HepG2 (cell line): ENCODE results near the gene SEC24A. TPM values are rescaled to one million over a fixed set of nuclear protein-coding genes. Genes with fewer than 3 reads are reported as not detected.
A peak's percentile ranks its signal among the peaks of the same experiment; 100 is the strongest.

Experiments
- ATAC-seq: fragments of 200-7000 bp; cut with Tn5 transposase; 3 replicates; pipeline ENCODE4 v1.9.1; 2020; ENCODE audit warnings: mild to moderate bottlenecking, moderate library complexity
- BruUV-seq: library from RNA; stranded (reverse); fragments of 400-500 nt; replicated peaks from 2 replicates; lab custom pipeline; 2021; lab: Mats Ljungman, UMichigan
- CTCF ChIA-PET: fragments of 300-600 bp; formaldehyde crosslinking; extraction: SDS; loops from one replicate; lab custom pipeline; 2021; ENCODE audit warnings: low total read pairs, inconsistent platforms, low intra/inter-chr PET ratio; lab: Yijun Ruan, JAX
- POLR2A ChIA-PET: fragments of 350-600 bp; sonication (Branson Sonifier 250); formaldehyde crosslinking; loops from one replicate; lab custom pipeline; 2020; ENCODE audit warnings: antibody characterized with exemption, inconsistent platforms; lab: Yijun Ruan, JAX
- DNase-seq: peaks from one replicate; pipeline ENCODE4 v3.0.0-alpha.2; 2015; ENCODE audit warnings: low spot score
- FAIRE-seq: peaks from 3 replicates; lab custom pipeline; 2011; peaks lifted over from hg19 to GRCh38; lab: Jason Lieb, UNC
- H2AFZ ChIP-seq: one replicate; pipeline ENCODE4 v1.6.1; 2011; ENCODE audit warnings: low read length, inconsistent platforms
- H3K27ac ChIP-seq: fragments of 300-600 bp; 3 replicates; pipeline ENCODE4 v1.8.0; 2011; ENCODE audit warnings: mixed run types, mild to moderate bottlenecking, mixed read lengths, low read length, inconsistent platforms; ENCODE audit not compliant: insufficient read depth; ENCODE audit errors: extremely low read length
- H3K27me3 ChIP-seq, 2 experiments: fragments of 200-600 bp in 1 of 2; 2 replicates in 1 of 2; 3 replicates in 1 of 2; pipeline versions ENCODE4 v1.6.0 to v1.8.0; 2011; ENCODE audit warnings: low read length in 2 of 2, mild to moderate bottlenecking in 2 of 2, moderate library complexity in 2 of 2, inconsistent platforms in 1 of 2; ENCODE audit not compliant: insufficient read depth in 2 of 2, control insufficient read depth in 1 of 2
- H3K36me3 ChIP-seq, 2 experiments: fragments of 200-600 bp in 1 of 2; replicated peaks in 1 of 2; 2 replicates in 1 of 2; 3 replicates in 1 of 2; pipeline versions ENCODE4 v1.5.1 to v1.8.0; 2011; ENCODE audit warnings: low read length in 2 of 2, inconsistent platforms in 1 of 2; ENCODE audit not compliant: insufficient read depth in 2 of 2, control insufficient read depth in 1 of 2
- H3K4me1 ChIP-seq: 2 replicates; pipeline ENCODE4 v1.5.1; 2012; ENCODE audit warnings: low read length, inconsistent platforms; ENCODE audit not compliant: insufficient read depth
- H3K4me2 ChIP-seq: 2 replicates; pipeline ENCODE4 v1.6.0; 2011; ENCODE audit warnings: low read depth, low read length, inconsistent platforms
- H3K4me3 ChIP-seq, 3 experiments: fragments of 200-600 bp in 1 of 3; sonication (generic), shearing (Covaris generic) in 1 of 3; replicated peaks in 1 of 3; 2 replicates each; pipeline ENCODE4 v1.5.1; 2011 to 2016; ENCODE audit warnings: low read length in 3 of 3, inconsistent platforms in 2 of 3, low read depth in 2 of 3, mild to moderate bottlenecking in 2 of 3, control low read depth in 1 of 3, mixed read lengths in 1 of 3; ENCODE audit not compliant: insufficient read depth in 1 of 3
- H3K79me2 ChIP-seq: one replicate; pipeline ENCODE4 v1.6.1; 2011; ENCODE audit warnings: low read length, inconsistent platforms; ENCODE audit not compliant: insufficient read depth
- H3K9ac ChIP-seq: 2 replicates; pipeline ENCODE4 v1.6.0; 2011; ENCODE audit warnings: mild to moderate bottlenecking, low read depth, low read length, inconsistent platforms; ENCODE audit not compliant: insufficient read depth
- H3K9me3 ChIP-seq: 2 replicates; pipeline ENCODE4 v1.5.1; 2012; ENCODE audit warnings: mild to moderate bottlenecking, low read length
- H4K20me1 ChIP-seq: 2 replicates; pipeline ENCODE4 v1.6.0; 2011; ENCODE audit warnings: inconsistent platforms, mild to moderate bottlenecking, low read length, moderate library complexity; ENCODE audit not compliant: insufficient read depth
- ARID2 ChIP-seq: sonication (generic); formaldehyde crosslinking; IDR thresholded peaks from 2 replicates; pipeline ENCODE4 v1.8.1; 2022; ENCODE audit warnings: mild to moderate bottlenecking, missing genetic modification reagents, borderline replicate concordance
- ATAD3A ChIP-seq: sonication (generic); formaldehyde crosslinking; IDR thresholded peaks from 2 replicates; pipeline ENCODE4 v1.4.0; 2020; ENCODE audit warnings: missing genetic modification reagents
- CCDC6 ChIP-seq: sonication (generic); formaldehyde crosslinking; IDR thresholded peaks from 2 replicates; pipeline ENCODE4 v1.8.1; 2022; ENCODE audit warnings: mild to moderate bottlenecking, missing genetic modification reagents, moderate library complexity
- CEBPB ChIP-seq: IDR thresholded peaks from 2 replicates; pipeline ENCODE4 v1.6.1; 2011; ENCODE audit warnings: low read depth, low read length, improper control_type of control experiment, borderline replicate concordance
- HCFC1 ChIP-seq: fragments of 150-350 bp; IDR thresholded peaks from 2 replicates; pipeline ENCODE4 v1.6.1; 2014; ENCODE audit warnings: low read depth, low read length
- HNRNPL ChIP-seq: fragments of 200-400 bp; formaldehyde crosslinking; IDR thresholded peaks from 2 replicates; pipeline ENCODE4 v1.6.1; 2017; ENCODE audit warnings: mild to moderate bottlenecking, low read depth, low read length
- KIAA2018 ChIP-seq: sonication (generic); formaldehyde crosslinking; IDR thresholded peaks from 2 replicates; pipeline ENCODE4 v1.5.0; 2020; ENCODE audit warnings: mild to moderate bottlenecking, missing genetic modification reagents, borderline replicate concordance
- KMT2A ChIP-seq: sonication (generic); formaldehyde crosslinking; IDR thresholded peaks from 2 replicates; pipeline ENCODE4 v1.4.0; 2020; ENCODE audit warnings: missing genetic modification reagents
- MXD3 ChIP-seq: IDR thresholded peaks from 2 replicates; pipeline ENCODE4 v1.6.1; 2016; ENCODE audit warnings: mild to moderate bottlenecking, missing biosample characterization, missing genetic modification reagents
- NCOR1 ChIP-seq: fragments of 200-600 bp; sonication (generic); IDR thresholded peaks from 2 replicates; pipeline ENCODE4 v1.7.0; 2017; ENCODE audit warnings: antibody characterized with exemption, low read length, borderline replicate concordance
- SALL2 ChIP-seq: sonication (generic); formaldehyde crosslinking; IDR thresholded peaks from 2 replicates; pipeline ENCODE4 v1.8.1; 2023; ENCODE audit warnings: mild to moderate bottlenecking, missing genetic modification reagents, inconsistent platforms
- SIN3A ChIP-seq: IDR thresholded peaks from 2 replicates; pipeline ENCODE4 v1.6.1; 2011; ENCODE audit warnings: low read depth, mild to moderate bottlenecking, control low read depth, low read length, borderline replicate concordance
- SP140L ChIP-seq: sonication (generic); formaldehyde crosslinking; IDR thresholded peaks from 2 replicates; pipeline ENCODE4 v1.4.0; 2020; ENCODE audit warnings: missing genetic modification reagents, borderline replicate concordance
- THYN1 ChIP-seq: sonication (generic); formaldehyde crosslinking; IDR thresholded peaks from 2 replicates; pipeline ENCODE4 v1.8.1; 2023; ENCODE audit warnings: low read depth, mild to moderate bottlenecking, moderate library complexity, missing genetic modification reagents, borderline replicate concordance
- ZNF460 ChIP-seq: sonication (generic); formaldehyde crosslinking; IDR thresholded peaks from 2 replicates; pipeline ENCODE4 v1.5.1; 2020; ENCODE audit warnings: missing genetic modification reagents, mild to moderate bottlenecking, borderline replicate concordance
- WGBS: methylation state at CpG from one replicate; pipeline ENCODE4 v1.1.6; 2017; ENCODE audit warnings: low lambda C conversion rate; 5-methylcytosine and 5-hydroxymethylcytosine counted together
- in situ Hi-C: cut with HindIII; loops from 2 replicates; pipeline ENCODE4 v1.10.0; 2017; ENCODE audit warnings: low pct_unique_long_range_greater_than_20kb; ENCODE audit not compliant: extremely low pct_ligation_motif_present
- intact Hi-C: fragments of 100-400 bp; cut with micrococcal nuclease; formaldehyde crosslinking; loops from one replicate; pipeline ENCODE4 v1.10.0; 2022; ENCODE audit not compliant: unreplicated experiment
- polyA plus RNA-seq, 8 experiments: library from polyadenylated mRNA; depleted of rRNA in 3 of 8; stranded (reverse) in 7 of 8; unstranded in 1 of 8; fragments of >200 nt; fragmentation: Illumina TruSeq in 4 of 8; extraction: Trizol in 4 of 8; gene quantifications; 2 replicates each; pipeline versions ENCODE4 v1.2.1 to v1.2.3, GENCODE V29; 2011 to 2016; ENCODE audit warnings: low read depth in 4 of 8, missing spikeins in 1 of 8, mixed read lengths in 1 of 8; ENCODE audit not compliant: insufficient read depth in 1 of 8
- total RNA-seq, 5 experiments: library from RNA; depleted of rRNA; stranded (reverse); fragments of >200 nt; fragmentation: Illumina TruSeq; extraction: Trizol; gene quantifications; 2 replicates each; pipeline ENCODE4 v1.2.3, GENCODE V29; 2016; ENCODE audit warnings: low read depth in 1 of 5

SEC24A gene
- total and polyA plus RNA-seq, 2 of the 13 experiments (the other 11 are each of a cell fraction or from before 2014, with no cell fraction given), result 30.5 to 56.8 TPM

- Histone ChIP-seq H3K4me3 (peak overlapping the region; percentile 79 to 97 (median 97); a peak in 5 of 6 replicates), H3K9ac (peak overlapping the region; percentile 99), H3K4me1 (peaks cover 67% of the 10 kb centered on the region), H3K9me3 (no peaks in the 10 kb centered on the region), H3K27me3 (no peaks in the 10 kb centered on the region), H3K79me2 (peaks cover 41% of the 10 kb centered on the region), H3K36me3 (no peaks in the 10 kb centered on the region), H4K20me1 (peaks cover 3% of the 10 kb centered on the region; the same call in 1 of the 2 replicates), H3K27ac (peak overlapping the region; percentile 99), H3K4me2 (peak overlapping the region; percentile 93), H2AFZ (no peak overlapping the region)
- ChIA-PET POLR2A (interaction anchor here (0.7 to 2.3 kb wide), 9 partner anchors 9 to 276 kb away, joined by 3 to 47 read pairs (median 5); partner anchors contain the start of genes SAR1B and UBE2B), CTCF (interaction anchor here (1.3 kb wide), 1 partner anchor 16 kb away, joined by 3 read pairs; no protein-coding TSS in a partner anchor)
- TSS peak; percentile 99 for BruUV-seq
- ATAC-seq (no peak), DNase-seq (peak; percentile 21), FAIRE-seq (no peak)
- 15% methylated on average over 15 of the region's 15 CpGs for WGBS
- in situ Hi-C loops, result no loop called here
- intact Hi-C loops, result loop anchor here (1.0 kb wide), 2 partner anchors 10 to 16 kb away; partner anchors contain the start of gene SAR1B
- TF ChIP-seq ZNF460 (no peak), CEBPB (0 out of 2 replicates have a peak, but pooled peaks have one; percentile 34), SALL2 (no peak), KIAA2018 (CRISPR knock-in tag) (no peak), SP140L (CRISPR knock-in tag) (no peak), ARID2 (CRISPR knock-in tag) (0 out of 2 replicates have a peak, but pooled peaks have one; percentile 18), MXD3 (CRISPR knock-in tag) (no peak), ATAD3A (CRISPR knock-in tag) (no peak), SIN3A (no peak), NCOR1 (0 out of 2 replicates have a peak, but pooled peaks have one; percentile 7), CCDC6 (CRISPR knock-in tag) (no peak), KMT2A (CRISPR knock-in tag) (no peak), HNRNPL (no peak), THYN1 (CRISPR knock-in tag) (peak; percentile 48; the same call in 1 of the 2 replicates), HCFC1 (no peak)
Observed at GRCh38 chr5:134647750-134648424, 698 bp upstream of the SEC24A start.
